Endodermal cell (in vitro differentiated cells): Measurements from ENCODE around the gene IL3. TPM values are rescaled to one million over a fixed set of nuclear protein-coding genes. Genes with fewer than 3 reads are reported as not detected.

Source experiments
- DNase-seq: peaks from one replicate; pipeline ENCODE4 v3.0.0-alpha.2; 2017
- H3K27ac ChIP-seq: 2 replicates; pipeline ENCODE4 v1.5.1; 2013; ENCODE audit warnings: mild to moderate bottlenecking, low read depth, low read length, moderate library complexity
- H3K27me3 ChIP-seq: 2 replicates; pipeline ENCODE4 v1.6.1; 2013; ENCODE audit warnings: mild to moderate bottlenecking, low read length, moderate library complexity; ENCODE audit not compliant: insufficient read depth, control insufficient read depth, poor library complexity, severe bottlenecking
- H3K36me3 ChIP-seq: 2 replicates; pipeline ENCODE4 v1.7.0; 2013; ENCODE audit warnings: mild to moderate bottlenecking, low read length, moderate library complexity; ENCODE audit not compliant: control insufficient read depth, insufficient read depth
- H3K4me1 ChIP-seq: one replicate; pipeline ENCODE4 v1.7.0; 2013; ENCODE audit warnings: low read length; ENCODE audit not compliant: control insufficient read depth, insufficient read depth
- H3K4me3 ChIP-seq: 2 replicates; pipeline ENCODE4 v1.5.1; 2013; ENCODE audit warnings: mild to moderate bottlenecking, low read length, moderate library complexity
- H3K9ac ChIP-seq: 2 replicates; pipeline ENCODE4 v1.6.1; 2013; ENCODE audit warnings: mild to moderate bottlenecking, low read length, moderate library complexity; ENCODE audit not compliant: poor library complexity, severe bottlenecking; ENCODE audit errors: extremely low read depth
- H3K9me3 ChIP-seq: 2 replicates; pipeline ENCODE4 v1.6.1; 2013; ENCODE audit warnings: mild to moderate bottlenecking, low read length, moderate library complexity; ENCODE audit not compliant: control insufficient read depth
- H3K27ac Mint-ChIP-seq: 2 replicates; pipeline ENCODE4 v1.8.0; 2020; ENCODE audit warnings: mixed read lengths
- H3K27me3 Mint-ChIP-seq: 2 replicates; pipeline ENCODE4 v1.8.0; 2021; ENCODE audit warnings: mild to moderate bottlenecking, mixed read lengths; ENCODE audit not compliant: insufficient read depth
- H3K36me3 Mint-ChIP-seq: 2 replicates; pipeline ENCODE4 v1.8.0; 2020; ENCODE audit warnings: low read depth, mixed read lengths
- H3K4me1 Mint-ChIP-seq: 2 replicates; pipeline ENCODE4 v1.8.0; 2020; ENCODE audit warnings: mixed read lengths
- H3K4me3 Mint-ChIP-seq: 2 replicates; pipeline ENCODE4 v1.8.0; 2020; ENCODE audit warnings: mild to moderate bottlenecking, moderate library complexity, mixed read lengths
- H3K9me3 Mint-ChIP-seq: 2 replicates; pipeline ENCODE4 v1.8.0; 2020; ENCODE audit warnings: mild to moderate bottlenecking, mixed read lengths
- CTCF ChIP-seq: fragments of 200-600 bp; sonication (generic); conservative IDR thresholded peaks from 2 replicates; pipeline ENCODE4 v1.5.0; 2021; ENCODE audit warnings: antibody characterized with exemption, mild to moderate bottlenecking
- WGBS, 2 experiments: methylation state at CpG; one replicate each; pipeline versions ENCODE4 v1.1.5 to v1.1.7; 2013; ENCODE audit warnings: missing lambda C conversion rate in 2 of 2, mixed read lengths in 1 of 2; ENCODE audit not compliant: insufficient coverage in 1 of 2, insufficient read length in 1 of 2; 5-methylcytosine and 5-hydroxymethylcytosine counted together
- total RNA-seq, 2 donors: library from RNA; stranded (reverse); fragmentation: NEBNext Ultra II Directional in 1 of 2; extraction: Animal tissue kit (Norgen Biotek cat#: 25700) in 1 of 2; gene quantifications; 2 replicates in 1 of 2; 3 replicates in 1 of 2; pipeline ENCODE4 v1.2.1, GENCODE V29; 2021

The IL3 gene
- total RNA-seq, 2 donors from 2014 or later: not detected

- Mint-ChIP-seq H3K27ac (no peak overlapping the region), H3K4me3 (no peak overlapping the region)
- no peak for TF ChIP-seq CTCF
These were observed 13.8 kb downstream of the IL3 start for GRCh38 chr5:132074091-132074771.

GRCh38 chr5:132074772-132075718, 14.6 kb downstream of the IL3 start:
- no peak overlapping the region for H3K4me3 ChIP-seq
- TF ChIP-seq CTCF: no peak
- Mint-ChIP-seq H3K9me3 (no peaks in the 10 kb centered on the region), H3K27ac (no peak overlapping the region), H3K4me1 (peaks cover 6% of the 10 kb centered on the region), H3K4me3 (no peak overlapping the region), H3K27me3 (no peaks in the 10 kb centered on the region), H3K36me3 (no peaks in the 10 kb centered on the region)
- H3K9me3 ChIP-seq: no peaks in the 10 kb centered on the region
- DNase-seq: peak; percentile 56
- no peaks in the 10 kb centered on the region for H3K36me3 ChIP-seq
- 86 to 92% methylated on average over 12 to 16 of the region's 16 CpGs for WGBS, 2 experiments
- no peak overlapping the region for H3K9ac ChIP-seq
- no peaks in the 10 kb centered on the region for H3K27me3 ChIP-seq
- H3K4me1 ChIP-seq: no peaks in the 10 kb centered on the region
- H3K27ac ChIP-seq: no peak overlapping the region

More at GRCh38 chr5:132074091-132074771, 13.8 kb downstream of the IL3 start:
- Histone ChIP-seq H3K36me3 (no peaks in the 10 kb centered on the region), H3K9me3 (no peaks in the 10 kb centered on the region), H3K27me3 (no peaks in the 10 kb centered on the region), H3K9ac (no peak overlapping the region), H3K27ac (no peak overlapping the region), H3K4me3 (no peak overlapping the region), H3K4me1 (no peaks in the 10 kb centered on the region)
- 91 to 93% methylated on average over 2 to 7 of the region's 7 CpGs for WGBS, 2 experiments
- Mint-ChIP-seq H3K27me3 (no peaks in the 10 kb centered on the region), H3K9me3 (no peaks in the 10 kb centered on the region), H3K36me3 (no peaks in the 10 kb centered on the region), H3K4me1 (peaks cover 6% of the 10 kb centered on the region)
- no peak for DNase-seq

- Mint-ChIP-seq H3K9me3 (no peaks in the 10 kb centered on the region), H3K27me3 (no peaks in the 10 kb centered on the region), H3K4me3 (no peak overlapping the region), H3K4me1 (peaks cover 6% of the 10 kb centered on the region), H3K36me3 (no peaks in the 10 kb centered on the region), H3K27ac (no peak overlapping the region)
- H3K4me3 ChIP-seq: no peak overlapping the region
- no peaks in the 10 kb centered on the region for H3K4me1 ChIP-seq
- WGBS, 2 experiments: 92% methylated on average over 2 of the region's 2 CpGs; no CpG with 5 or more reads in 1 of the 2 experiments
- H3K9me3 ChIP-seq: no peaks in the 10 kb centered on the region
- no peak for TF ChIP-seq CTCF
- no peaks in the 10 kb centered on the region for H3K27me3 ChIP-seq
- H3K27ac ChIP-seq: no peak overlapping the region
- H3K9ac ChIP-seq: no peak overlapping the region
- no peak for DNase-seq
- no peaks in the 10 kb centered on the region for H3K36me3 ChIP-seq
These were observed 15.2 kb downstream of the IL3 start for GRCh38 chr5:132075719-132076077.
